SJSA1 (cell line): Measurements from ENCODE around the gene GBP6. TPM values are rescaled to one million over a fixed set of nuclear protein-coding genes. Genes with fewer than 3 reads are reported as not detected.
"Not testable (repeated sequence)": the region's sequence is repeated elsewhere in the genome, so short reads cannot be mapped to it uniquely, and the experiment has no call there.

ENCODE experiments used
- DNase-seq, 2 experiments: peaks; one replicate each; pipeline ENCODE4 v3.0.0-alpha.2; 2015 to 2020; ENCODE audit warnings: low spot score in 2 of 2, low read depth in 1 of 2
- H3K27ac ChIP-seq: fragments of 250-450 bp; sonication (Bioruptor Pico); 2 replicates; pipeline ENCODE4 v1.5.1; 2020; ENCODE audit warnings: mild to moderate bottlenecking, moderate library complexity
- H3K27me3 ChIP-seq: fragments of 250-450 bp; sonication (Bioruptor Pico); replicated peaks from 2 replicates; pipeline ENCODE4 v1.5.1; 2020; ENCODE audit warnings: mild to moderate bottlenecking, moderate library complexity
- H3K36me3 ChIP-seq: fragments of 250-450 bp; sonication (Bioruptor Pico); 2 replicates; pipeline ENCODE4 v1.5.1; 2020; ENCODE audit warnings: mild to moderate bottlenecking
- H3K4me1 ChIP-seq: fragments of 250-450 bp; sonication (Bioruptor Pico); replicated peaks from 2 replicates; pipeline ENCODE4 v1.6.1; 2021; ENCODE audit warnings: mild to moderate bottlenecking
- H3K4me3 ChIP-seq: fragments of 250-450 bp; sonication (Bioruptor Pico); 2 replicates; pipeline ENCODE4 v1.5.1; 2020; ENCODE audit warnings: mild to moderate bottlenecking
- H3K9me3 ChIP-seq: fragments of 250-450 bp; sonication (Bioruptor Pico); replicated peaks from 2 replicates; pipeline ENCODE4 v1.5.1; 2020; ENCODE audit warnings: mild to moderate bottlenecking
- total RNA-seq: library from RNA; depleted of rRNA; stranded (reverse); fragments of >200 nt; shearing (Covaris generic); gene quantifications from 2 replicates; pipeline ENCODE4 v1.2.3, GENCODE V29; 2014; rRNA removed

The GBP6 gene, protein sequence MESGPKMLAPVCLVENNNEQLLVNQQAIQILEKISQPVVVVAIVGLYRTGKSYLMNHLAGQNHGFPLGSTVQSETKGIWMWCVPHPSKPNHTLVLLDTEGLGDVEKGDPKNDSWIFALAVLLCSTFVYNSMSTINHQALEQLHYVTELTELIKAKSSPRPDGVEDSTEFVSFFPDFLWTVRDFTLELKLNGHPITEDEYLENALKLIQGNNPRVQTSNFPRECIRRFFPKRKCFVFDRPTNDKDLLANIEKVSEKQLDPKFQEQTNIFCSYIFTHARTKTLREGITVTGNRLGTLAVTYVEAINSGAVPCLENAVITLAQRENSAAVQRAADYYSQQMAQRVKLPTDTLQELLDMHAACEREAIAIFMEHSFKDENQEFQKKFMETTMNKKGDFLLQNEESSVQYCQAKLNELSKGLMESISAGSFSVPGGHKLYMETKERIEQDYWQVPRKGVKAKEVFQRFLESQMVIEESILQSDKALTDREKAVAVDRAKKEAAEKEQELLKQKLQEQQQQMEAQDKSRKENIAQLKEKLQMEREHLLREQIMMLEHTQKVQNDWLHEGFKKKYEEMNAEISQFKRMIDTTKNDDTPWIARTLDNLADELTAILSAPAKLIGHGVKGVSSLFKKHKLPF
- not detected in 2 replicates for total RNA-seq

DNA sequence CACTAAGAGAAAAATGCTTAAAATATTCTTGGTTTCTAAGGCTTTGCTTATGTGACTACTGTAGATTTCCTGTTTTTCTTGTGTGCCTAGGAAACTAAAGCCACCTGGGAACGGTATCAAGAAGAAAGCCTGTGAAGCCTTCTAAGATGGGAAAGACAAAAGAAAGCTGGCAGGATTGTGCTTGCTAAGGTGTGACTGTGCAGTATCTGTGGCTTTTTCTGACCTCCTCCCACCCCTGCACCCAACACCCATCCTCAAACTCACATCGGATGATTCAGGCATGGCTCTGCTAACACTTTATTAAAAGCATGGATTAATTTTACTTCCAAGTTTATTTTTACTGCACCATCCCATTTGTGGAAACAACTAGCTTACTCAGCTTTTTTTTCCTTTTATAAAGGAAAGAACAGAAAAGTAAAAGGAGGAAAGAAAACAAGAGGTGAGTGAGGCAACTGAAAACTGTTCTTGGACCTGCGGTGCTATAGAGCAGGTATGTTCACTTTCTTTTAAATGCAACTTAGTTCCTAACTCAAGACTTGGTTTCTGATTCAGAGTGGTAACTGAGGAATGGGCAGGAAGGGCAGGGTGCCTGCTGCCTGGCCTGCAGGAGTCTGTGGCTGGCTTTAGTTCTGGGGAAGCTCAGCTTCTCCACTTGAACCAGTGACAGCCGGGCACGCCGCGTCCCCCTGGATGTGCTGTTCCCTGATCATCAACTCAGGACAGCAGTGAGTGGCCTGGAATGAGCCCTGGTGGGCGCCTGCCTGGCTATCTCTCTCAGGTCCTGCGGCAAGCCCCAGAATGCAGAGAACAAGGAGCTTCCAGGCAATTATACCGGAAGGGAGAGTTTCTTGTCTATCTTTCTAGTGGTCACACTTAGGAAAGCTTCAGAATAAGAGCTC, at the start of gene GBP6:
Gene GBP6, plus strand, starts transcription at position 422 of the 899 bp plus-strand sequence. CDS start 4,493 bp downstream, outside the sequence.
- H3K27me3 ChIP-seq = 0 out of 2 replicates have a peak, but pooled peaks cover 2% of the 10 kb centered on the region
- no peak for DNase-seq
- H3K4me3 ChIP-seq = no peak within 1 kb of the TSS

DNA sequence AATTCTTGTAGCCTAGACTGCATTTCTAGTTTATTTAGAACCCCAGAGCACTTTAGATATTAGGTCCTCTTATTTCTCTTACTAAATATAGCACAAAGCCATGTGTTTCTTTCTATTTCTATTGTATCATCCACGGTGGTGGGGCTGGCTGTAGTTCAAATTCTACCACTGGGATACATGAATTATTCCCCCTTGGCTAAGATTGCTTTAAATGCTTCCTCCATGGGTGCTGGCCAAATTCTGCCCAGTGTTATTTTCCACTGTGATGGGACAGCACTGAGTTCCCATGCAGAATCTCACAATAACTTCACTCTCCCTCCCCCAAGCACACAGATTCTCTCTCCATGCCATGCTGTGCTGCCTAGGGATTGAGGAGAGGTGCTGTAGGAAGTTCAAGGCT, 41.5 kb upstream of the GBP6 start:
- Histone ChIP-seq H3K4me1 (no peaks in the 10 kb centered on the region), H3K9me3 (no peaks in the 10 kb centered on the region), H3K27ac (no peak overlapping the region), H3K27me3 (no peaks in the 10 kb centered on the region), H3K36me3 (no peaks in the 10 kb centered on the region), H3K4me3 (no peak overlapping the region)
- DNase-seq = no peak

More for the DNA sequence above, at the start of gene GBP6:
- H3K27ac ChIP-seq = no peak within 1 kb of the TSS
- no peaks in the 10 kb centered on the region for H3K4me1 ChIP-seq
- no peaks in the 10 kb centered on the region for H3K36me3 ChIP-seq
- H3K9me3 ChIP-seq = no peaks in the 10 kb centered on the region

DNA sequence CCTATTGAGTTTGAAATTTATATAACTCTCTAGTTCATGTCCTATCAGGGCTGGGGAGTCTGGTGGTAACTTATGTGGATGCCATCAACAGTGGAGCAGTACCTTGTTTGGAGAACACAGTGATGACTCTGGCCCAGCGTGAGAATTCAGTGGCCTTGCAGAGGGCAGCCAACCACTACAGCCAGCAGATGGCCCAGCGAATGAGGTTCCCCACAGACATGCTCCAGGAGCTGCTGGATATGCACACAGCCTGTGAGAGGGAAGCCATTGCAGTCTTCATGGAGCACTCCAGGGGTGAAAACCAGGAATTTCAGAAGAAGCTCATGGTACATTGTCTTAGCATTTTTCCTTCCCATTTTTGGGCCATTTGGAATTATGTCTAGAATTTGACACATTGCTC, 32.0 kb upstream of the GBP6 start:
- no peaks in the 10 kb centered on the region for H3K36me3 ChIP-seq
- no peaks in the 10 kb centered on the region for H3K27me3 ChIP-seq
- H3K27ac ChIP-seq = no peak overlapping the region
- H3K9me3 ChIP-seq = no peaks in the 10 kb centered on the region
- no peak overlapping the region for H3K4me3 ChIP-seq
- DNase-seq = no peak
- H3K4me1 ChIP-seq = no peaks in the 10 kb centered on the region

DNA sequence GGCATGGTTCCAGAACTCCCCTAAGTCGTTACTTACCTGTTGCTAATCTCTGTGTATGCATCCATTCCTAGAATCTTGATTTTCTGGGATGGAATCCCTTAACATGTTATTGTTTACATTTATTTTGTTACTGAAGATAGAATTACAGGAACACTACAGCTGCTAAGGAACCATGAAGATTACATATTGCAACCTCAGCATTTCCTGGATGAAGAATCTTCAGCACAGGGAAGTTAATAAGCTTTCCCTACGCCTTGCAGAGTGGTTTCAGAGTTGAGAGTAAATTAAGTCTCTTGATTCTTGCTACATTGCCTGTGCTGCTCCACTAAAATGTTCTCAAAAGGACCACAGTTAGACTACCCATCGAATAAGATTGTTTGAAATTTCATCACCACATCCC, 31.4 kb upstream of the GBP6 start:
- H3K4me3 ChIP-seq = no peak overlapping the region
- H3K9me3 ChIP-seq = no peaks in the 10 kb centered on the region
- H3K36me3 ChIP-seq = no peaks in the 10 kb centered on the region
- no peak overlapping the region for H3K27ac ChIP-seq
- H3K4me1 ChIP-seq = no peaks in the 10 kb centered on the region
- H3K27me3 ChIP-seq = no peaks in the 10 kb centered on the region
- no peak for DNase-seq

DNA sequence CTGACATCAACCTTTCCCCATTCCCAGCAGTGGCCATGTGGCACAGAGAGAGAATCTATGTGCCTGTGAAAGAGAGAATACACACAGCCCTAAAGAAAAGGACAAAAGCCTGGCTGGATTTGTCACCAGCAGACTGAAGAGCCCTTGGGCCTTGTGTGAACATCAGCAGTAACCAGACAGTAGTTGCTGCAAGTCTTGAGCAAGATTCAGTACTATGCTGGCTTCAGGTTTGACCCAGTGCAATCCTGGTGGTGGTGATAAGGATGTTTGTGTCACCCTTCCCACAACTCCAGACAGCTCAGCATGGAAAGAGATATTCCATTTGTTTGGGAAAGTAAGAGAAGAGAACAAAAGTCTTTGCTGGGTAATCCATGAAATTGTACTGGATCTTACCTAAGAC, 28.4 kb upstream of the GBP6 start:
- H3K4me1 ChIP-seq = no peaks in the 10 kb centered on the region
- H3K27ac ChIP-seq = no peak overlapping the region
- DNase-seq = no peak
- H3K9me3 ChIP-seq = no peaks in the 10 kb centered on the region
- no peaks in the 10 kb centered on the region for H3K36me3 ChIP-seq
- H3K4me3 ChIP-seq = no peak overlapping the region
- no peaks in the 10 kb centered on the region for H3K27me3 ChIP-seq

DNA sequence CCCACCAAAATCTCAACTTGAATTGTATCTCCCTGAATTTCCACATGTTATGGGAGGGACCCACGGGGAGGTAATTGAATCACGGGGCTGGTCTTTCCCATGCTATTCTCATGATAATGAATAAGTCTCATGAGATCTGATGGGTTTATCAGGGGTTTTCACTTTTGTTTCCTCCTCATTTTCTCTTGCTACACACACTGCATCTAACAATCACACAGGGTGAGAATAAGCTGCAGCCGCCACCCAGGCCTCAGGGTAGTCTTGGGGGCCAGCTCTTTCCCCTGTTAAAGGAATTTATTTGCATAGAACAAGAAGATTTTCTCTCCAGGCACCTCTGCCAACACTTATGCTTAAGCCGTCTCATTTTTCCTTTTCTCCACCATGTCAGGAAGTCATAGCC, 26.0 kb upstream of the GBP6 start:
- Histone ChIP-seq H3K4me1 (no peaks in the 10 kb centered on the region), H3K36me3 (no peaks in the 10 kb centered on the region), H3K9me3 (no peaks in the 10 kb centered on the region), H3K4me3 (no peak overlapping the region), H3K27me3 (no peaks in the 10 kb centered on the region), H3K27ac (no peak overlapping the region)
- DNase-seq = no peak

DNA sequence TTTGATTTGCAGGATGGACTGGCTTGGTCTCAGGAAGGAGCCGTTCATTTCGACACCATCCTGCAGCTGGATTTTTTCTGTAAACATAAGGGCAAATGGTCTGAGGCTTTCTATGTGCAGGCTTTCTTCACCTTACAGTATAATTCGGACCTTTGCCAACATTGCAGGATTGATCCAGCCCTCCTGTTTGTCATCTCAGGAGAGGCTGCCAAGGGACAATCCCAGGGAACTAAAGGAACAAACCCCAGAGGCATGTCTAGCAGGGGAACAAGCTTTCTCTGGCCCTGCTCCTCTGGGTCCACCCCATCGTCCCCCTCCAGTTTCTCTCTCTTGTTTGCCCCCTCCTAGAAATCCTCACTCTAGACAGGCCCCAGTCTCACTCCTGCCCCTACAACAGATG, 24.8 kb upstream of the GBP6 start:
- H3K4me1 ChIP-seq = no peaks in the 10 kb centered on the region
- no peak overlapping the region for H3K27ac ChIP-seq
- H3K9me3 ChIP-seq = no peaks in the 10 kb centered on the region
- no peak for DNase-seq
- H3K36me3 ChIP-seq = no peaks in the 10 kb centered on the region
- no peaks in the 10 kb centered on the region for H3K27me3 ChIP-seq
- H3K4me3 ChIP-seq = no peak overlapping the region

DNA sequence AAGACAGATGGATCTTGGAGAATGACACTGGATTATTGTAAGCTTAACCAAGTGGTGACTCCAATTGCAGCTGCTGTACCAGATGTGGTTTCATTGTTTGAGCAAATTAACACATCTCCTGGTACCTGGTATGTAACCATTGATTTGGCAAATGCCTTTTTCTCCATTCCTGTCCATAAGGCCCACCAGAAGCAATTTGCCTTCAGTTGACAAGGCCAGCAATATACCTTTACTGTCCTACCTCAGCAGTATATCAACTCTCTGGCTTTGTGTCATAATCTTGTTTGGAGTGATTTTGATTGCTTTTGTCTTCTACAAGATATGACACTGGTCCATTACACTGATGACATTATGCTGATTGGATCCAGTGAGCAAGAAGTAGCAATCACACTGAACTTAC, 18.4 kb upstream of the GBP6 start:
- H3K4me3 ChIP-seq, DNase-seq, H3K4me1 ChIP-seq, H3K27ac ChIP-seq, H3K27me3 ChIP-seq, H3K9me3 ChIP-seq, H3K36me3 ChIP-seq: not testable (repeated sequence)

DNA sequence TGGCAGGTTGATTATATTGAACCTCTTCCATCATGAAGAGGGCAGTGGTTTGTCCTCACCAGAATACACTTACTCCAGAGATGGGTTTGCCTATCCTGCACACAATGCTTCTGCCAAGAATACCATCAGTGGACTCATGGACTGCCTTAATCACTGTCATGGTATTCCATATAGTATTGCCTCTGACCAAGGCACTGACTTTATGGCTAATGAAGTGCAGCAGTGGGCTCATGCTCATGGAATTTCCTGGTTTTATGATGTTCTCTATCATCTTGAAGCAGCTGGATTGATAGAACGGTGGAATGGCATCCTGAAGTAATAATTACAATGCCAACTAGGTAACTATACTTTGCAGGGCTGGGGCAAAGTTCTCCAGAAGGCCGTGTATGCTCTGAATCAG, 16.6 kb upstream of the GBP6 start:
- no peaks in the 10 kb centered on the region for H3K9me3 ChIP-seq
- H3K27ac ChIP-seq = no peak overlapping the region
- no peaks in the 10 kb centered on the region for H3K27me3 ChIP-seq
- no peak overlapping the region for H3K4me3 ChIP-seq
- DNase-seq = no peak
- no peaks in the 10 kb centered on the region for H3K4me1 ChIP-seq
- H3K36me3 ChIP-seq = no peaks in the 10 kb centered on the region

DNA sequence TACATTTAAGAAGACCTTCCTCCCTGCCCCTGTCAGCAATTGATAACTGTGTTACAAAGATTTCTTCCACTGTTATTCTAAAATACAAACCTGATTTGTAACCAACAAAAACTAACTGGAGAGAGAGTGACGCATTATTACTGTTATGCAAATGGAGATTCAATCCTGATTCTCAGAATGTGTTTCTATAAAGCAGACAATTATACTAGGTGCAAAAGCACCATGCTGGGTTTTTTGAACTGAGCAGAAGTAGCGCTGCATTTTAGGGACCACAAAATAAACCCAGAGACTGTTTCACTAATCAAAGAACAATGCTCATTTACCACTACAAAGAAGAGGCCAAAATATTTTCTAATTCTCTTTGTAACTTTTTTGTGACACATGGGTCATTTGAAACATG, 13.6 kb upstream of the GBP6 start:
- Histone ChIP-seq H3K27ac (no peak overlapping the region), H3K36me3 (no peaks in the 10 kb centered on the region)
- DNase-seq = no peak

DNA sequence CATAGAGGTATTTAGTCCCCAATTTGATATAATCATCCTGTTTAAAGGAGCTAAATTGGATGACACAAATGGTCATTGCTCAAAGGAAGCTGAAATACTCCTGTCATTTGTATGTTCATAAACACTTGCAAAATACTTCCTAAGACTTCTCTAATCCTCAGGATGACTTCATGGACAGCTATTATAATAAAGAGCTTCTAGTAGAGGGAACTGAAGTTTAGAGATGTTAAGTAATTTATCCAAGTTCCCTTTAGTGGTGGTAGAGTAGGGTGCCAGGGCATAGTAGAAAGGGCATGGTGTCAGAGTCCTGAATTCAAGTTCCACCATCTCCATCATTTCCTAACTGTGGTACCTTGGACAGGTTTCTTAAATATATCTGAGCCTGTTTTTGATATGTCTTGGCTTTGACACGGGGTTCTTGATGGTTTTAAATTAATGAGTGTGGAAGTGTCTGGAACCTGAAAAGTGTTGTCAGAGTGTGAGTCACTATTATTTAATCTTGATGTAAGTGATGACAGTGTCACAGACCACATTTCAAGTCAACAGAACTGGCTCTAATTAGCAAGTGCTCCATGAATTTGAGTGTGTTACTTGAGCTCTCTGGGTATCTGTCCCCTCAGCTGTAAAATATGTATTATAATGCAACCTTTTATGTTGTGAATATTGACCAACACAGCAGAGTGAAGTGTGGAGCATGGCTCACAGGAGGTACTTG, 12.1 kb upstream of the GBP6 start:
- no peak overlapping the region for H3K27ac ChIP-seq
- no peaks in the 10 kb centered on the region for H3K36me3 ChIP-seq
- H3K9me3 ChIP-seq = no peaks in the 10 kb centered on the region
- H3K27me3 ChIP-seq = no peaks in the 10 kb centered on the region
- H3K4me1 ChIP-seq = no peaks in the 10 kb centered on the region
- H3K4me3 ChIP-seq = no peak overlapping the region
- no peak for DNase-seq

More for the DNA sequence above, 13.6 kb upstream of the GBP6 start:
- Histone ChIP-seq H3K4me1 (no peaks in the 10 kb centered on the region), H3K4me3 (no peak overlapping the region), H3K9me3 (no peaks in the 10 kb centered on the region), H3K27me3 (no peaks in the 10 kb centered on the region)

DNA sequence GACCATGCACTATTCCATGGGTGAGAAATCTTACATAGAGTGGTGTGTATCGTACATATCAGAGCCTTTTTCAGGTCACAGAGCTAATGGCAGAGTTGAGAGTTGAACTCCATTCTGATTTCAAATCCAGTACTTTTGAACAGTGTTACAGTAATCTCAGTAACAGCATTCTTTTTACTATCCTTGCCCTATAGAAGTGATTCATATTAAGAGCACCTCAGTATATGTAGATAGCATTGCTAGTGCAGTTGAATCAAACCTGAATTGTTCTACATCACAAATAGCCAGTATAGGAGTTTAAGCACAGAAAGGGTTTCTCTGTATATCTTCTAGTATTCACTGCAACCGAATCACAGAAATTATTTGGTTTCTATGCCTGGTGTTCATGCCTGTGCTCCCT, 11.4 kb upstream of the GBP6 start:
- Histone ChIP-seq H3K4me1 (no peaks in the 10 kb centered on the region), H3K36me3 (no peaks in the 10 kb centered on the region), H3K27me3 (no peaks in the 10 kb centered on the region), H3K4me3 (no peak overlapping the region), H3K27ac (no peak overlapping the region), H3K9me3 (no peaks in the 10 kb centered on the region)
- no peak for DNase-seq

DNA sequence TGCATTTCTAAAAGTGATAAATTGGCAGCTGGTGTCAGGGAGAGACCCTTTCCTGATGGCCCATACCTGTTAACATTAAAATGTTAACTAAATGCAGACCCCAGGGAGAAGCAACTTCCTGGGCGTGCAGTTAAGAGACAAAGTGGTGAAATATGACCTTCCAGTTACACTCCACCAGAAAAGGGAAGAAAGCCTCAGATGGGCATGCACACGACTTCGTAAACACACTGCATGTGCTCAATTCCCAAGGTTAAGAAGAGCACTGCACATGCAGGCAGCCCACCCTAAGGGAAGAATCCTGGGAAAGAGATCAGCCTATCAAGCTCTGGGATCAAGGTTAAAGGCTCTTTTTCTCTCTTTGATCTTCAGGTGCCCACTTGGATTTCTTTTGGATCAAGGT, 9.7 kb upstream of the GBP6 start:
- DNase-seq = no peak
- H3K27ac ChIP-seq = no peak overlapping the region
- no peaks in the 10 kb centered on the region for H3K4me1 ChIP-seq
- no peak overlapping the region for H3K4me3 ChIP-seq
- H3K9me3 ChIP-seq = no peaks in the 10 kb centered on the region
- no peaks in the 10 kb centered on the region for H3K27me3 ChIP-seq
- no peaks in the 10 kb centered on the region for H3K36me3 ChIP-seq
